Prostate gland (tissue), 2 donors: ENCODE measurements around the gene INO80D. TPM values are rescaled to one million over a fixed set of nuclear protein-coding genes. Genes with fewer than 3 reads are reported as not detected.
"Not testable (repeated sequence)": the region's sequence is repeated elsewhere in the genome, so short reads cannot be mapped to it uniquely, and the experiment has no call there.

ENCODE experiments used
- DNase-seq: peaks from one replicate; pipeline ENCODE4 v3.0.0-alpha.2; 2019; ENCODE audit warnings: low spot score
- H3K27ac ChIP-seq, 2 donors: fragments of 200-600 bp; sonication (generic); 2 replicates each; pipeline ENCODE4 v1.5.1; 2017 to 2019
- H3K27me3 ChIP-seq: fragments of 200-600 bp; sonication (generic); replicated peaks from 2 replicates; pipeline ENCODE4 v1.5.1; 2019; ENCODE audit not compliant: insufficient read depth
- H3K36me3 ChIP-seq, 2 donors: fragments of 200-600 bp; sonication (generic); 1 replicate in 1 of 2; 2 replicates in 1 of 2; pipeline versions ENCODE4 v1.5.1 to v1.8.1; 2017 to 2019
- H3K4me1 ChIP-seq: fragments of 200-600 bp; sonication (generic); replicated peaks from 2 replicates; pipeline ENCODE4 v1.5.1; 2019
- H3K4me3 ChIP-seq, 2 donors: fragments of 200-600 bp; sonication (generic); 2 replicates each; pipeline ENCODE4 v1.5.1; 2017 to 2019
- H3K9me3 ChIP-seq: fragments of 200-600 bp; sonication (generic); 2 replicates; pipeline ENCODE4 v1.5.1; 2017
- POLR2A ChIP-seq: fragments of 450-650 bp; IDR thresholded peaks from one replicate; pipeline ENCODE4 v1.6.1; 2016; ENCODE audit warnings: antibody characterized with exemption, mild to moderate bottlenecking
- POLR2AphosphoS5 ChIP-seq: sonication (generic); formaldehyde crosslinking; IDR thresholded peaks from one replicate; pipeline ENCODE4 v1.6.1; 2017; ENCODE audit warnings: antibody characterized with exemption
- WGBS: methylation state at CpG from one replicate; pipeline ENCODE4 v1.1.5; 2018; 5-methylcytosine and 5-hydroxymethylcytosine counted together
- intact Hi-C: fragments of 100-400 bp; cut with DNase I; formaldehyde crosslinking; loops from one replicate; pipeline ENCODE4 v1.14.2; 2022
- total RNA-seq, 2 donors: library from RNA; depleted of rRNA; stranded (reverse); fragments of >200 nt; gene quantifications; one replicate each; pipeline ENCODE4 v1.1.0, GENCODE V29; 2016
- TF ChIP-seq, protein P1 (sequence below), 4 experiments: fragments of 200-600 bp in 2 of 4; fragments of 450-650 bp in 2 of 4; sonication (generic) in 2 of 4; IDR thresholded peaks; 1 replicate in 3 of 4; 2 replicates in 1 of 4; pipeline ENCODE4 v1.5.1; 2016 to 2019; ENCODE audit warnings: antibody characterized with exemption in 4 of 4, mild to moderate bottlenecking in 2 of 4, moderate library complexity in 2 of 4

Gene INO80D
- total RNA-seq, 2 donors from 2014 or later: 11.7 to 32.8 TPM

DNA sequence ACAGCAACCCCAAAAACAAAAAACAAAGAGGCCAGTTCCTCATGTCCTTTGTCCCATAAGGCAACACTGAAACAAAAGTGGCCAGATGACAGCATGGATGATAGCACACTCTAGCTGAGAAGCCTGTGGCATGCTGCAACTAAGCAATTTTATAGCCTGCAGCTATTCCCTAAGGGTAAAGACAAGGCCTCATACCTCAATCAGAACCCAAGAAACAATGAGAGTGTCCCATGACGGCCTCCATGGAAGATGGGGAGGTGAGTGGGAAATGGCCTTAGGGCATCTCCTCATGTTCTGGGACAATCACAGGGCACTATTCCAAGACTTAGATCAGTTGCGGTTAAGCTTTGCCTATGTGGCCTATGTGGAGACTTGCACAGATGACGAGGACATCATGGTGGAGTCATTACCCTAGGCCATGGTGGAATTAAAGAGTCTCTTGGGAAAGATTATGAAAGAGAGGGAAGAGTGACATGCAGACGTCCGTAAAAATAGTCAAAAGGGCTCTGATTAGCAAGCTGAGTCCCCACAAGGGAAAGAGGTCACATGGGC, 103.1 kb downstream of the INO80D start:
- Histone ChIP-seq H3K4me3 (no peak overlapping the region), H3K27ac (no peak overlapping the region), H3K4me1 (no peaks in the 10 kb centered on the region), H3K27me3 (no peaks in the 10 kb centered on the region), H3K36me3 (no peaks in the 10 kb centered on the region), H3K9me3 (no peaks in the 10 kb centered on the region)
- DNase-seq: no peak
- WGBS: 94% methylated on average over 5 of the region's 5 CpGs
- no peak for TF ChIP-seq POLR2A
- TF ChIP-seq POLR2AphosphoS5: no peak
- TF ChIP-seq, protein P1, sequence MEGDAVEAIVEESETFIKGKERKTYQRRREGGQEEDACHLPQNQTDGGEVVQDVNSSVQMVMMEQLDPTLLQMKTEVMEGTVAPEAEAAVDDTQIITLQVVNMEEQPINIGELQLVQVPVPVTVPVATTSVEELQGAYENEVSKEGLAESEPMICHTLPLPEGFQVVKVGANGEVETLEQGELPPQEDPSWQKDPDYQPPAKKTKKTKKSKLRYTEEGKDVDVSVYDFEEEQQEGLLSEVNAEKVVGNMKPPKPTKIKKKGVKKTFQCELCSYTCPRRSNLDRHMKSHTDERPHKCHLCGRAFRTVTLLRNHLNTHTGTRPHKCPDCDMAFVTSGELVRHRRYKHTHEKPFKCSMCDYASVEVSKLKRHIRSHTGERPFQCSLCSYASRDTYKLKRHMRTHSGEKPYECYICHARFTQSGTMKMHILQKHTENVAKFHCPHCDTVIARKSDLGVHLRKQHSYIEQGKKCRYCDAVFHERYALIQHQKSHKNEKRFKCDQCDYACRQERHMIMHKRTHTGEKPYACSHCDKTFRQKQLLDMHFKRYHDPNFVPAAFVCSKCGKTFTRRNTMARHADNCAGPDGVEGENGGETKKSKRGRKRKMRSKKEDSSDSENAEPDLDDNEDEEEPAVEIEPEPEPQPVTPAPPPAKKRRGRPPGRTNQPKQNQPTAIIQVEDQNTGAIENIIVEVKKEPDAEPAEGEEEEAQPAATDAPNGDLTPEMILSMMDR (IDR thresholded peaks at IDR 0.05): no peak
- intact Hi-C loops: no loop called here

DNA sequence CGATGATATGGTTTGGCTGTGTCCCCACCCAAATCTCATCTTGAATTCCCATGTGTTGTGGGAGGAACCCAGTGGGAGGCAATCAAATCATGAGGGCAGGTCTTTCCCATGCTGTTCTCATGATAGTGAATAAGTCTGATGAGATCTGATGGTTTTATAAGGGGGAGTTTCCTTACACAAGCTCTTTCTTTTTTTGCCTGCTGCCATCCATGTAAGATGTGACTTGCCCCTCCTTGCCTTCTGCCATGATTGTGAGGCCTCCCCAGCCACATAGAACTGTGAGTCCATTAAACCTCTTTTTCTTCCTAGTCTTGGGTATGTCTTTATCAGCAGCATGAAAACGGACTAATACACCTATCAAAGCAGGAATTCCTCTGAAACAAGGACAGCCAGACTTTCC, 107.2 kb downstream of the INO80D start:
- DNase-seq, H3K36me3 ChIP-seq, H3K27me3 ChIP-seq, H3K4me3 ChIP-seq, H3K4me1 ChIP-seq, H3K27ac ChIP-seq, H3K9me3 ChIP-seq, intact Hi-C loops: not testable (repeated sequence)
- 94% methylated on average over 2 of the region's 2 CpGs for WGBS

DNA sequence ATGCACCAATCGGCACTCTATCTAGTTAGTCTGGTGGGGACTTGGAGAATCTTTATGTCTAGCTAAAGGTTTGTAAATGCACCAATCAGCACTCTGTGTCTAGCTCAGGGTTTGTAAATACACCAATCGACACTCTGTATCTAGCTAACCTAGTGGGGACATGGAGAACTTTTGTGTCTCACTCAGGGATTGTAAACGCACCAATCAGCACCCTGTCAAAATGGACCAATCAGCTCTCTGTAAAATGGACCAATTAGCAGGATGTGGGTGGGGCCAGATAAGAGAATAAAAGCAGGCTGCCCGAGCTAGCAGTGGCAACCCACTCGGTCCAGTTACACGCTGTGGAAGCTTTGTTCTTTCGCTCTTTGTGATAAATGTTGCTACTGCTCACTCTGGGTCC, 108.3 kb downstream of the INO80D start:
- H3K27ac ChIP-seq, H3K27me3 ChIP-seq, H3K36me3 ChIP-seq, DNase-seq, H3K4me3 ChIP-seq, H3K4me1 ChIP-seq, H3K9me3 ChIP-seq, intact Hi-C loops: not testable (repeated sequence)
- WGBS: 85% methylated on average over 7 of the region's 7 CpGs

DNA sequence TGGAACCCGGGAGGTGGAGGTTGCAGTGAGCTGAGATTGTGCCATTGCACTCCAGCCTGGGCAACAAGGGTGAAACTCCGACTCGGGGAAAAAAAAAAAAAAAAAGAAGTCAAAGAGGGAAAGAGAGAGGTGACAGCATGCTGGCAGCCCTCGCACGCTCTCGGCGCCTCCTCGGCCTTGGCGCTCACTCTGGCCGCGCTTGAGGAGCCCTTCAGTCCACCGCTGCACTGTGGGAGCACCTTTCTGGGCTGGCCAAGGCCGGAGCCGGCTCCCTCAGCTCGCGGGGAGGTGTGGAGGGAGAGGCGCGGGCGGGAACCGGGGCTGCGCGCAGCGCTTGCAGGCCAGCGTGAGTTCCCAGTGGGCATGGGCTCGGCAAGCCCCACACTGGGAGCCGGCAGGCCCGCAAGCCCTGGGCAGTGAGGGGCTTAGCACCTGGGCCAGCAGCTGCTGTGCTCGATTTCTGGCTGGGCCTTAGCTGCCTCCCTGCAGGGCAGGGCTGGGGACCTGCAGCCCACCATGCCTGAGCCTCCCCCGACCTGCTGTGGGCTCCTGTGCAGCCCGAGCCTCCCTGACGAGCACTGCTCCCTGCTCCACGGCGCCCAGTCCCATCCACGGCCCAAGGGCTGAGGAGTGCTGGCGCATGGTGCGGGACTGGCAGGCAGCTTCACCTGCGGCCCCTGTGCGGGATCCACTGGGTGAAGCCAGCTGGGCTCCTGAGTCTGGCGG, 108.9 kb downstream of the INO80D start:
- DNase-seq, H3K4me3 ChIP-seq, H3K27me3 ChIP-seq, H3K36me3 ChIP-seq, H3K27ac ChIP-seq, H3K4me1 ChIP-seq, intact Hi-C loops, H3K9me3 ChIP-seq: not testable (repeated sequence)
- 97% methylated on average over 39 of the region's 39 CpGs for WGBS

DNA sequence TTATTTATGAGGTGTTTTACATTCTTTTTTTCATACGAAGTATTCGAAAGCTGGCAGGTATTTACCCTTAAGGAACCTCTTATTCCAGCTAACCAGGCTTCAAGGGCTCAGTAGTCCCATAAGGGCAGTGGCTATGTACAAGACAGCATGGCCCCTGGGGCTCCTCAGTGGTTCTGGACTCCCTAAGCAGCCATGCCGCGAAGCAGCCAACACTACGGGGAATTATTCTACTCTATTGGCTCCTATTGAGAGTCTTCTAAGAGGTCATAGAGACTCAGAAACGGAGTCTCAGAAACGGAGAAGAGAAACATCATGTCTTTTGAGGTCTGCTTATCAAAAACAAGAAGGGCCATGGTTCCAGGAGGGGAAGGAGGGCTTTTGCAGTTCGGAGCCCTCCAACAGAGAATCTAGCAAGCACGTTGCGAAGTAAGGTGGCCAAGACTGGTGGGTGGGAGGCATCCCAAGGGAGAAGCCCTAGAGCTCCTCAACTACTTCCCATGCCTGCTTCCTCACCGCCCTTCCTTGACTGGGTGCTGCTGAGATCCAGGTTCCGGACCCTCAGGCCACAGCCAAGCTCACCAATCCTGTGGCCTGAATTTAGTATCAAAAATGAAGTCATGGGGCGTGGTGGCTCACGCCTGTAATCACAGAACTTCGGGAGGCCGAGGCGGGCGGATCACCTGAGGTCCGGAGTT, 109.7 kb downstream of the INO80D start:
- Histone ChIP-seq H3K4me3 (no peak overlapping the region), H3K27me3 (no peaks in the 10 kb centered on the region), H3K4me1 (peaks cover 9% of the 10 kb centered on the region), H3K36me3 (no peaks in the 10 kb centered on the region), H3K9me3 (no peaks in the 10 kb centered on the region), H3K27ac (no peak overlapping the region)
- intact Hi-C loops: no loop called here
- whole genome bisulfite sequencing: 92% methylated on average over 19 of the region's 19 CpGs
- TF ChIP-seq, protein P1 (IDR thresholded peaks at IDR 0.05): no peak
- TF ChIP-seq POLR2A: no peak
- TF ChIP-seq POLR2AphosphoS5: no peak
- DNase-seq: no peak

DNA sequence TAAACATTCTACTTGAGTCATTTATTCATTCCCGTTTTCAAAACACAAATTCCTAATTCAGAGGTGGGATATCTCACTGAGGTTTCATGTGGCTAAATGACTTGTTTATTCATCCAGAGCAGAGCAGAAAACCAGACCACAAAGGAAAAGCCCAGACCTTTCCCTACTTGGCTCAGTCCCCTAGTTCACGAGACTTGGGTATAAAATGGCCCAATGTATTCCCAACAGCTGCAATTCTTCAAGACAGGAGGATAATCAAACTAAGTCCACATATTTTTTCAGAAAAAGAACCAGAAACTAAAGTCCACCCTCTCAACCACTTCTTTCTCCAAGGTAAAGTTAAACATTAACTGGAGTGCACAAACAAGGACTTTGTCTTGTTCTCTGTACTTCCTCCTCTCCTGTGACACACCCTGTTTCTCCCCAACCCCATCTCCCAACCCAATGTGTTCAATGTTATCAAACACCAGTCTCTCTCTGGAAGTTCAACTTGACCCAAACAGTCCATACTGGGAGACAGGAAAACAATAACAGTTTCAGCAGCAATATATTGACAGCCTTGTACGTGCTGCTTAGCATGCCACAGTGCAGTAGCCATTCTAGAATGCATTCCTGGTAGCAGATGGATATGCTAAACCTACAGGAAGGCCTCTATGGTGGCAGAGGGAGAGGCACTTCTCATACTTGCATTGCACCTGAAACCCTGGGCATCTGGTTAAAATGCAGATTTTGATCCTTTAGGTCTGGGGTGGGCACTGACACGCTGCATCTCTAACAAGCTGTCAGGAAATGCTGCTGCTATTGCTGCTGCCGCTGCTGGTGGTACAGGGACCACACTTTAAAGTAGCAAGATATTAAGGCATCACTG, 110.7 kb downstream of the INO80D start:
- Histone ChIP-seq H3K4me3 (no peak overlapping the region), H3K9me3 (no peaks in the 10 kb centered on the region), H3K27ac (peak overlapping the region; percentile 72 to 77), H3K4me1 (peaks cover 9% of the 10 kb centered on the region), H3K36me3 (no peaks in the 10 kb centered on the region), H3K27me3 (no peaks in the 10 kb centered on the region)
- TF ChIP-seq, protein P1 (IDR thresholded peaks at IDR 0.05): no peak
- TF ChIP-seq POLR2AphosphoS5: peak; percentile 46
- DNase-seq: peak; percentile 15
- intact Hi-C loops: no loop called here
- 48% methylated on average over 5 of the region's 5 CpGs for WGBS
